ENCODE measurements around the gene SLC29A4.
A peak's percentile ranks its signal among the peaks of the same experiment; 100 is the strongest.

The SLC29A4 gene

GRCh38 chr7:5342631-5343030, 59.9 kb downstream of the SLC29A4 start:
- no peak for DNase-seq (ENCODE audit: low spot score in 2 of 2)
- ATAC-seq (ENCODE audit: low read depth): no peak
- Mint-ChIP-seq H3K9me3 (peaks cover 6% of the 10 kb centered on the region), H3K27me3 (no peaks in the 10 kb centered on the region), H3K36me3 (peaks cover 57% of the 10 kb centered on the region), H3K4me3 (no peak overlapping the region), H3K27ac (no peak overlapping the region), H3K4me1 (no peaks in the 10 kb centered on the region)

DNA sequence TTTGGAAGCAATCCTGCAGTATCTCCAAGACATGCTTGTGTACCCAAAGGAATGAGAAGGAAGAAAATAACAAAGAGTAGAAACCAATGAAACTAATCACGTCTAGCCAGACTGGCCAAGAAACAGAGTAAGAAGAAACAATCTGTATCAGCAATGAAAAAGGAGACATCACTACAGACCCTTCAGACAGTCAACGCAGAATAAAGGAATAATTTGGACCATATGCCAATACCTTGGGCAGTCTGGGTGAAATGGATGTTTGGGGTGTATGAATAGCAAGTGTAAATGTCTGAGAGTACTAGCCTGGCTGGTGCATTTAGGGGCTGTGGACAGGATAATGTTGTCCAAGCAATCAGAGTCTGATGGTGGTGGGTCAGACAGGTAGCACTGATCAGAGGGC, 61.1 kb downstream of the SLC29A4 start:
- Mint-ChIP-seq H3K27me3 (no peaks in the 10 kb centered on the region), H3K27ac (no peak overlapping the region), H3K4me3 (no peak overlapping the region)

GRCh38 chr7:5344342-5344741, 61.6 kb downstream of the SLC29A4 start:
- Mint-ChIP-seq H3K4me3 (no peak overlapping the region), H3K36me3 (peaks cover 57% of the 10 kb centered on the region), H3K27me3 (no peaks in the 10 kb centered on the region), H3K9me3 (peaks cover 6% of the 10 kb centered on the region), H3K27ac (no peak overlapping the region), H3K4me1 (no peaks in the 10 kb centered on the region)
- DNase-seq (ENCODE audit: low spot score in 2 of 2) (no peak), ATAC-seq (ENCODE audit: low read depth) (no peak)

More for the DNA sequence above, 61.1 kb downstream of the SLC29A4 start:
- Mint-ChIP-seq H3K9me3 (peaks cover 6% of the 10 kb centered on the region), H3K4me1 (no peaks in the 10 kb centered on the region), H3K36me3 (peaks cover 58% of the 10 kb centered on the region)
- DNase-seq (ENCODE audit: low spot score in 2 of 2) (no peak), ATAC-seq (ENCODE audit: low read depth) (no peak)

GRCh38 chr7:5345171-5345570, 62.4 kb downstream of the SLC29A4 start:
- no peak overlapping the region for H3K27ac Mint-ChIP-seq
- H3K9me3 Mint-ChIP-seq: peaks cover 6% of the 10 kb centered on the region
- DNase-seq (ENCODE audit: low spot score in 2 of 2) (no peak), ATAC-seq (ENCODE audit: low read depth) (no peak)
- H3K4me3 Mint-ChIP-seq: no peak overlapping the region
- H3K4me1 Mint-ChIP-seq: no peaks in the 10 kb centered on the region
- no peaks in the 10 kb centered on the region for H3K27me3 Mint-ChIP-seq
- peaks cover 54% of the 10 kb centered on the region for H3K36me3 Mint-ChIP-seq

DNA sequence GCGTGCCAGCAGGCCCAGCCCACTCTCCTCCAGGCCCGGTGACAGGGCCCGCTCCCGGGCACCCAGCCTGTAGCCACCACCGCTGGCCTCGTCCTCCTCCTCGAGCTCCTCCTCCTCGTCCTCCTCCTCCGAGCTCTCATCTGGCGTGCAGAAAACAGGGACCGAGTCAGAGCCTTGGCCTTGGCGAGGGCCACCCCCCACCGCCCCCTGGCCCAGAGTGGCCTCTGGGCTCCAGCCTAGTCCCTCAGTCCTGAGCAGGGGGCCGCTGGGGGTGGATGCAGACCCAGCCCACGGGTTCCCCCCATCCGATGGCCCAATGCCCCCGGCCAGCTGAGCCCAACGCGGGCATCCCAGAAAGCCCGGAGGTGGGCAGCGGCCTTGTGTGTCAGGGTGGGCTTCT, 62.9 kb downstream of the SLC29A4 start:
- Mint-ChIP-seq H3K27ac (no peak overlapping the region), H3K9me3 (peaks cover 6% of the 10 kb centered on the region), H3K27me3 (no peaks in the 10 kb centered on the region), H3K36me3 (peaks cover 50% of the 10 kb centered on the region), H3K4me1 (no peaks in the 10 kb centered on the region), H3K4me3 (no peak overlapping the region)
- DNase-seq (ENCODE audit: low spot score in 2 of 2) (no peak), ATAC-seq (ENCODE audit: low read depth) (no peak)

DNA sequence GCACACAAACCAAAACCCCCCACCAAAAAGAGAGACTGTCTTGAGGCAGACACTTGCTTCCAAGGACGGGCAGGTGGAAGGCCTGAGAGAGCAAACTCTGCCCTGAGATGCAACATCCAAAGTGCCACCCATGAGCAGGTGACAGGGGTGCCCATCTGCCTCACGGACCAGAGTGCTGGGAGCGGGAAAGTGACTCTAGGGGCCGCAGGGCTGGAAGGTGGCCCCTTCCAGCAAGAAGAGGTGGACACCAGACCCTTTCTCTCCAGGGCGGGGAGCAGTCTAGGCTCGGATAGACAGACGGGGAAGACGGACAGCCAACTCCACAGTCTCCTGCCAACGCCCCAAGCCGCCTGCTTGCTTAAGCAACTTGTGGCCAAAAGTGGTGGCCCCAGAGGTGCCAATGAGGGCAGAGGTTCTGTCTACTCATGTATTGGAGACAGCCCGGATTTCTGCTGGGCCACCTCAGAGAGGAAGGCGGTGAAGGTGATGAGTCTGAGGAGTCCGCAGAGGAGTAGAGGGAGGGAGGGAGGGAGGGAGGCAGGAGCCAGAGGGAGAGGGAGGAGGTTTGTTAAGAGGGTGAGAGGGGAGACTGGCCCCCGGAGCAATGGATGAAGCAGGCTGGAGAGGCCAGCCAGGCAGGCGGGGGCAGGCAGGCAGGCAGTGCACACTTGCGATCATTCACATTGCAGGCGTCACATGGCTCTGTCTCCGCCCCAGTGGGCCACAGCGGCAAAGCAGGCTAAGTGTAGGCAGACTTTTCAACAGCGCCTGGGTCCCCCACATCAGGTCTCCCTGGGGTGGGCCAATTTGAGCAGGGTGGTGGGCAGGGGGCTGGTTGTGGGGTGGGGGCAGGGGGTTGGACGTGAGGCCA, 65.6 kb downstream of the SLC29A4 start:
- no peak for DNase-seq (ENCODE audit: low spot score in 2 of 2)
- Mint-ChIP-seq H3K4me1 (no peaks in the 10 kb centered on the region), H3K4me3 (no peak overlapping the region), H3K27me3 (no peaks in the 10 kb centered on the region), H3K36me3 (peaks cover 42% of the 10 kb centered on the region), H3K27ac (peak overlapping the region; percentile 31), H3K9me3 (peaks cover 6% of the 10 kb centered on the region)
- ATAC-seq (ENCODE audit: low read depth): no peak

DNA sequence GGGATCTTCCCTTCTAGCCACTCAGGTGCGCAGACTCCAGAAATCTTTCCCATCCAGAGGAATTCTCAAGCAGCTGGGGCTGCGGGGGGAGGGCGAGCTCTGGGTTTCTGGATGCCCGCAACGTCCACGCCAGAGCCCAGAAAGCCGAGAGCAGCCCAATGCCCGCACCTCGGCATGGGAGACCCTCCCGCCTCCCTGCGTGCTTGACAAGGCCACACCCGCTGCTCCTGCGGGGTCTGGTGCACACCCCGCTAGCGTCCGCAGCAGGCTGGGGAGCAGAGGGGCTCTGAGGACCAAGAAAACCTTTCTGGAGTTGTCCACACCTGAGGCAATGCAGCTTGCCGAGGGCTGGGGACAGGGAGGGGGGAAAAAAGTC, 66.2 kb downstream of the SLC29A4 start:
- no peak overlapping the region for H3K4me3 Mint-ChIP-seq

GRCh38 chr7:5349437-5350173, 66.9 kb downstream of the SLC29A4 start:
- peaks cover 39% of the 10 kb centered on the region for H3K36me3 Mint-ChIP-seq
- no peak overlapping the region for H3K27ac Mint-ChIP-seq
- H3K9me3 Mint-ChIP-seq: no peaks in the 10 kb centered on the region
- no peak for DNase-seq (ENCODE audit: low spot score in 2 of 2)
- ATAC-seq (ENCODE audit: low read depth): no peak
- H3K4me1 Mint-ChIP-seq: peaks cover 9% of the 10 kb centered on the region
- H3K27me3 Mint-ChIP-seq: no peaks in the 10 kb centered on the region
- H3K4me3 Mint-ChIP-seq: no peak overlapping the region

More for the DNA sequence above, 66.2 kb downstream of the SLC29A4 start:
- DNase-seq (ENCODE audit: low spot score in 2 of 2) (no peak), ATAC-seq (ENCODE audit: low read depth) (no peak)
- Mint-ChIP-seq H3K36me3 (peaks cover 40% of the 10 kb centered on the region), H3K27ac (no peak overlapping the region), H3K4me1 (peaks cover 3% of the 10 kb centered on the region), H3K27me3 (no peaks in the 10 kb centered on the region), H3K9me3 (peaks cover 2% of the 10 kb centered on the region)

DNA sequence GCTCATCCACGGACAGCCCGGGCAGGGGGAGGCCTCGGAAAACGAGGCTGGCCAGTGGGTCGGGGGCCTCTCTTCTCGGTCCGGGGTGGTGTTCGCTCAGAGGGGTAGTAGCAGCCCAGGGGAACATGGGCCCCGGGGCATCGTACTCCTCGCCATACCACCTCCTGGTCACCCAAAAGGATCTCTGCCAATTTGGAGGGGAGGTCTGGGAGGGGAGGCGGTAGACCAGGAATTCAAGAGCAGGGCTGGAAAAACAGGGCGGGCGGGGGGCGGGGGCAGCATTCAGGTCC, 67.4 kb downstream of the SLC29A4 start:
- Mint-ChIP-seq H3K4me1 (peaks cover 9% of the 10 kb centered on the region), H3K27ac (no peak overlapping the region), H3K4me3 (no peak overlapping the region), H3K9me3 (no peaks in the 10 kb centered on the region), H3K36me3 (peaks cover 36% of the 10 kb centered on the region), H3K27me3 (no peaks in the 10 kb centered on the region)
- no peak for ATAC-seq (ENCODE audit: low read depth)
- no peak for DNase-seq (ENCODE audit: low spot score in 2 of 2)

GRCh38 chr7:5350600-5351385, 68.0 kb downstream of the SLC29A4 start:
- Mint-ChIP-seq H3K27me3 (no peaks in the 10 kb centered on the region), H3K9me3 (no peaks in the 10 kb centered on the region), H3K27ac (no peak overlapping the region), H3K4me3 (no peak overlapping the region), H3K4me1 (peaks cover 9% of the 10 kb centered on the region), H3K36me3 (peaks cover 38% of the 10 kb centered on the region)
- ATAC-seq (ENCODE audit: low read depth): no peak
- no peak for DNase-seq (ENCODE audit: low spot score in 2 of 2)

GRCh38 chr7:5351507-5352265, 68.9 kb downstream of the SLC29A4 start:
- Mint-ChIP-seq H3K9me3 (no peaks in the 10 kb centered on the region), H3K27ac (no peak overlapping the region), H3K36me3 (peaks cover 40% of the 10 kb centered on the region), H3K4me1 (peaks cover 9% of the 10 kb centered on the region), H3K4me3 (no peak overlapping the region), H3K27me3 (no peaks in the 10 kb centered on the region)
- DNase-seq (ENCODE audit: low spot score in 2 of 2) (no peak), ATAC-seq (ENCODE audit: low read depth) (no peak)

- Mint-ChIP-seq H3K4me3 (no peak overlapping the region), H3K9me3 (no peaks in the 10 kb centered on the region), H3K27me3 (no peaks in the 10 kb centered on the region), H3K4me1 (peaks cover 11% of the 10 kb centered on the region), H3K27ac (no peak overlapping the region), H3K36me3 (peaks cover 44% of the 10 kb centered on the region)
- no peak for ATAC-seq (ENCODE audit: low read depth)
- DNase-seq (ENCODE audit: low spot score in 2 of 2): no peak
Observed at GRCh38 chr7:5352440-5353010, 69.8 kb downstream of the SLC29A4 start.

- no peak for DNase-seq (ENCODE audit: low spot score in 2 of 2)
- no peaks in the 10 kb centered on the region for H3K9me3 Mint-ChIP-seq
- no peak overlapping the region for H3K27ac Mint-ChIP-seq
- peaks cover 45% of the 10 kb centered on the region for H3K36me3 Mint-ChIP-seq
- H3K27me3 Mint-ChIP-seq: no peaks in the 10 kb centered on the region
- ATAC-seq (ENCODE audit: low read depth): no peak
- peaks cover 11% of the 10 kb centered on the region for H3K4me1 Mint-ChIP-seq
- H3K4me3 Mint-ChIP-seq: no peak overlapping the region
Observed at GRCh38 chr7:5354460-5355232, 71.9 kb downstream of the SLC29A4 start.
